A673 (cell line): ENCODE data around the gene SAC3D1. TPM values are rescaled to one million over a fixed set of nuclear protein-coding genes. Genes with fewer than 3 reads are reported as not detected.

Experiments
- BruUV-seq: library from RNA; stranded (reverse); fragments of 400-500 nt; replicated peaks from 2 replicates; lab custom pipeline; 2021; lab: Mats Ljungman, UMichigan
- CTCF ChIA-PET: fragments of 300-600 bp; sonication (Branson Sonifier 250); formaldehyde crosslinking; loops from one replicate; lab custom pipeline; 2022; ENCODE audit warnings: antibody characterized with exemption; lab: Charles Lee
- POLR2A ChIA-PET: fragments of 300-600 bp; sonication (Branson Sonifier 250); formaldehyde crosslinking; loops from one replicate; lab custom pipeline; 2022; ENCODE audit warnings: antibody characterized with exemption; ENCODE audit not compliant: low non-redundant PET; lab: Charles Lee
- DNase-seq: peaks from one replicate; pipeline ENCODE4 v3.0.0-alpha.2; 2015; ENCODE audit warnings: low spot score
- H3K27ac ChIP-seq: fragments of 200-600 bp; sonication (generic); 2 replicates; pipeline ENCODE4 v1.5.1; 2016; ENCODE audit warnings: mixed run types, low read depth, mild to moderate bottlenecking, mixed read lengths, antibody characterized with exemption, low read length; ENCODE audit not compliant: poor library complexity, severe bottlenecking
- H3K27me3 ChIP-seq: fragments of 200-600 bp; sonication (generic); replicated peaks from 2 replicates; pipeline ENCODE4 v1.6.1; 2017; ENCODE audit warnings: mixed run types, low read depth, mild to moderate bottlenecking, mixed read lengths, antibody characterized with exemption, low read length; ENCODE audit not compliant: insufficient read depth, poor library complexity
- H3K36me3 ChIP-seq: fragments of 200-600 bp; sonication (generic); 2 replicates; pipeline ENCODE4 v1.6.1; 2016; ENCODE audit warnings: mixed run types, mild to moderate bottlenecking, mixed read lengths, antibody characterized with exemption, low read length; ENCODE audit not compliant: insufficient read depth, poor library complexity, severe bottlenecking
- H3K4me1 ChIP-seq: fragments of 200-600 bp; sonication (generic); 2 replicates; pipeline ENCODE4 v1.6.1; 2017; ENCODE audit warnings: mixed run types, mild to moderate bottlenecking, mixed read lengths, antibody characterized with exemption, low read length; ENCODE audit not compliant: insufficient read depth, poor library complexity, severe bottlenecking
- H3K4me3 ChIP-seq: fragments of 200-600 bp; sonication (generic); 2 replicates; pipeline ENCODE4 v1.5.1; 2016; ENCODE audit warnings: low read depth, mixed run types, mild to moderate bottlenecking, mixed read lengths, low read length; ENCODE audit not compliant: poor library complexity, severe bottlenecking
- H3K9me3 ChIP-seq: fragments of 200-600 bp; sonication (generic); 2 replicates; pipeline ENCODE4 v1.6.1; 2016; ENCODE audit warnings: mixed run types, low read depth, mild to moderate bottlenecking, mixed read lengths, antibody characterized with exemption, low read length; ENCODE audit not compliant: poor library complexity, severe bottlenecking
- EZH2 ChIP-seq: fragments of 200-600 bp; sonication (generic); IDR thresholded peaks from 2 replicates; pipeline ENCODE4 v1.6.1; 2017; ENCODE audit warnings: borderline replicate concordance, low read depth, mild to moderate bottlenecking, mixed read lengths, antibody characterized with exemption, low read length; ENCODE audit not compliant: poor library complexity, severe bottlenecking
- intact Hi-C: fragments of 100-400 bp; cut with micrococcal nuclease; formaldehyde crosslinking; loops from one replicate; pipeline ENCODE4 v1.10.0; 2022; ENCODE audit not compliant: unreplicated experiment
- total RNA-seq: library from RNA; stranded (reverse); gene quantifications from 2 replicates; pipeline ENCODE4 v1.2.3, GENCODE V29; 2021
- TF ChIP-seq, protein P1 (sequence below): fragments of 300-800, 200-600 bp; sonication (generic); conservative IDR thresholded peaks from 2 replicates; pipeline ENCODE4 v1.5.1; 2017; ENCODE audit warnings: low read depth, mild to moderate bottlenecking, antibody characterized with exemption, low read length, moderate library complexity, mixed read lengths

SAC3D1 gene
- total RNA-seq, 1 experiment from 2014 or later, result 43.9 TPM

DNA sequence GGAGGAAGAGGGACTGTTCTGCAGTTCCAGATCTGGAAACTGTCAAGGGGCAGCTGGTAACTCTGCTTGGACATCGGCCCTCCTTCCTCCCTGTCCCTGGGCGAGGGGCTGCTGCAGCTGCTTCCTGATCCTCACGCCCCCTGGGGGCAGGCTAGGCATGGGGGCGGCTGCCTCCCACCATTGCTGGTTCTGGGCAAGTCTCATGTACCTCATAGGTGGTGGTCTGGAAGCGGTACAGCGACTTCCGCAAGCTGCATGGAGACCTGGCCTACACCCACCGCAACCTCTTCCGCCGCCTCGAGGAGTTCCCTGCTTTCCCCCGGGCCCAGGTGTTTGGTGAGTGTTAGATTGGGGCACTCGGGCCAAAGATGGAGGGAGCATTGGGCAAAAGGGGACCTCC lies 8.8 kb upstream of the SAC3D1 start:
- POLR2A ChIA-PET, result no interaction called here
- no peak for TF ChIP-seq EZH2
- TF ChIP-seq, protein P1, sequence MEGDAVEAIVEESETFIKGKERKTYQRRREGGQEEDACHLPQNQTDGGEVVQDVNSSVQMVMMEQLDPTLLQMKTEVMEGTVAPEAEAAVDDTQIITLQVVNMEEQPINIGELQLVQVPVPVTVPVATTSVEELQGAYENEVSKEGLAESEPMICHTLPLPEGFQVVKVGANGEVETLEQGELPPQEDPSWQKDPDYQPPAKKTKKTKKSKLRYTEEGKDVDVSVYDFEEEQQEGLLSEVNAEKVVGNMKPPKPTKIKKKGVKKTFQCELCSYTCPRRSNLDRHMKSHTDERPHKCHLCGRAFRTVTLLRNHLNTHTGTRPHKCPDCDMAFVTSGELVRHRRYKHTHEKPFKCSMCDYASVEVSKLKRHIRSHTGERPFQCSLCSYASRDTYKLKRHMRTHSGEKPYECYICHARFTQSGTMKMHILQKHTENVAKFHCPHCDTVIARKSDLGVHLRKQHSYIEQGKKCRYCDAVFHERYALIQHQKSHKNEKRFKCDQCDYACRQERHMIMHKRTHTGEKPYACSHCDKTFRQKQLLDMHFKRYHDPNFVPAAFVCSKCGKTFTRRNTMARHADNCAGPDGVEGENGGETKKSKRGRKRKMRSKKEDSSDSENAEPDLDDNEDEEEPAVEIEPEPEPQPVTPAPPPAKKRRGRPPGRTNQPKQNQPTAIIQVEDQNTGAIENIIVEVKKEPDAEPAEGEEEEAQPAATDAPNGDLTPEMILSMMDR, result no peak
- intact Hi-C loops, result no loop called here
- CTCF ChIA-PET, result no interaction called here
- H3K27me3 ChIP-seq, result no peaks in the 10 kb centered on the region
- BruUV-seq, result no TSS peak
- H3K36me3 ChIP-seq, result no peaks in the 10 kb centered on the region
- no peaks in the 10 kb centered on the region for H3K9me3 ChIP-seq
- no peak overlapping the region for H3K4me3 ChIP-seq
- H3K4me1 ChIP-seq, result peaks cover 8% of the 10 kb centered on the region
- H3K27ac ChIP-seq, result no peak overlapping the region
- DNase-seq, result no peak

DNA sequence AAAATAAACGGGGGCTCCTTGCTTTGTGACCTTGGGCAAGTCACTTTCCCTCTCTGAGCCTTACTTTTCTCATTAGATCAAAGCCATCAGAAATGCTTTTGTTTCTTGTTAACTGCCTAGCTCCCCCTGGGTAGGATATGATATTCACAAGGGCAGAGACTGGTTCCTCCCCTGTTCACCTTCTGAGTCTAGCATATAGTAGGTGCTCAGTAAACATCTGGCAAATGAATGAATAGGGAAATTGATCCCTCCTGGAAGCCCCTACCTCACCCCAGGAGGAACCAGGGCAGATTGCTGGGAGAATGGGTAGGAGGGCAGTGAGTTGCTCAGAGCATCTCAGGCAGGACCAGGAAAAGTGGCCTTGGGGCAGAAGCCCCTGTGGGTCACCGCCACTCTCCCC lies 6.6 kb upstream of the SAC3D1 start:
- H3K9me3 ChIP-seq, result no peaks in the 10 kb centered on the region
- ChIA-PET POLR2A (no interaction called here), CTCF (no interaction called here)
- DNase-seq, result no peak
- intact Hi-C loops, result no loop called here
- no peaks in the 10 kb centered on the region for H3K36me3 ChIP-seq
- no peak overlapping the region for H3K27ac ChIP-seq
- no TSS peak for BruUV-seq
- H3K27me3 ChIP-seq, result no peaks in the 10 kb centered on the region
- H3K4me3 ChIP-seq, result no peak overlapping the region
- H3K4me1 ChIP-seq, result no peaks in the 10 kb centered on the region
- TF ChIP-seq, protein P1, result no peak
- no peak for TF ChIP-seq EZH2

DNA sequence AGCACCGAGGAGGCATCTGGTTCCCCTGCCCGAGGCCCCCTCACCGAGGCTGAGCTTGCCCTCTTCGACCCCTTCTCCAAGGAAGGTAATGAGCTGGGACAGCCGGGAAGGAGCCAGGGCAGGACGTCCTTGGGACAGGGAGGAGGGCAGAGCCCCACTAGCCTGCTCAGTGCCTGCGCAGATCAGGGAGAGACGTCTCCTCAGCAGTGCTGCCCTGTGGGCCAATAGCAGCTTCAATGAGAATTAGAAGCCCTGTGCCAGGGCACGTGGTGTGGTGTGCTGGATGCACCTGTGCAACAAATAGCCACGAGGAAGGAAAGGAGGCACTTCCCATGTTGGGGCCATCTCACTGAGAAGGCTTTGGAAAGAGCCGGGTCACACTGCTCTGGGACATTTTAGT lies 5.4 kb upstream of the SAC3D1 start:
- BruUV-seq, result no TSS peak

More for the DNA sequence above, 5.4 kb upstream of the SAC3D1 start:
- peaks cover 7% of the 10 kb centered on the region for H3K4me1 ChIP-seq
- POLR2A ChIA-PET, result interaction anchor here (0.6 kb wide), 1 partner anchor 67 kb away, joined by 8 read pairs; no protein-coding TSS in a partner anchor
- H3K36me3 ChIP-seq, result no peaks in the 10 kb centered on the region
- CTCF ChIA-PET, result interaction anchor here (0.6 kb wide), 1 partner anchor 17 kb away, joined by 5 read pairs; no protein-coding TSS in a partner anchor
- no peaks in the 10 kb centered on the region for H3K27me3 ChIP-seq
- H3K4me3 ChIP-seq, result no peak overlapping the region
- no peaks in the 10 kb centered on the region for H3K9me3 ChIP-seq
- TF ChIP-seq EZH2, result no peak
- TF ChIP-seq, protein P1, result no peak
- no peak overlapping the region for H3K27ac ChIP-seq
- DNase-seq, result no peak
- intact Hi-C loops, result no loop called here
